ENCODE data around the gene AP1B1.
"Not testable (repeated sequence)": the region's sequence is repeated elsewhere in the genome, so short reads cannot be mapped to it uniquely, and the experiment has no call there.

AP1B1 gene

GRCh38 chr22:29348956-29349355 is 39.4 kb downstream of the AP1B1 start:
- no peak for DNase-seq (ENCODE audit: low read depth)

DNA sequence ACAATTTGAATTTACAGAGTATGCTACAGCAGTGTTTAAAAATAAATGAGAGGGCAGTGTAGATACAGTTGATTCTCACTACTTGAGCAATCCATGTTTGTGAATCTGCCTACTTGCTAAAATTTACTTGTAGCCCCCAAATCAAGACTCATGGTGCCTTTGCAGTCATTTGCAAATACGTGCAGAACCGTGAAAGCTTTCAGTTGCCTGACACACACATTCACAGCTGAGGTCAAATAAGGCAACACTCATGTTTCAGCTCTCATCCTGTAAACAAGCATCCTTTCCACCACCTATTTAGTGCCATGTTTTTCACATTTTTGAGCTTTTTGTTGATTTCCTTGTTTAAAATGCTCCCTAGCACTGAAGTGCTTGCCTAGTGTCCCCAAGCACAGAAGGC is 40.3 kb downstream of the AP1B1 start:
- no peak for DNase-seq (ENCODE audit: low read depth)

DNA sequence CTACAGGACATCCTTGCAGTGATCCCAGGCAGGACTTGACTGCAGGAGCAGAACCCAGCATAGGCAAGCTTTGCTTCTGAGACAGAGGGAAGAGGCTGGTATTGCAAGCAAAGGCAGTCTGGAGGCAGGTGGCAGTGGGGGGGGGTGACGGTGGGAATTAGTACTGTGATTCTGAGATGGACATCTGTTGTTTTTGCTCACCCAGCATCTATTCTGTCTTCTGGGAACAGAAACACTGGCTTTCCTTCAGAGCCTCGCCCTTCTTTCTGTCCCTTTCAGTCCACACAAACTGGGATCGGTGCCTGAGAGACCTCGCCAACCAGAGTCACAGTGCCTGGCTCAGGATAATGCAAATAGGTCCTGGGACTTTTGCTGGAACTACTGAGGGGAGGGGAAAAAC is 41.7 kb downstream of the AP1B1 start:
- no peak for DNase-seq (ENCODE audit: low read depth)

DNA sequence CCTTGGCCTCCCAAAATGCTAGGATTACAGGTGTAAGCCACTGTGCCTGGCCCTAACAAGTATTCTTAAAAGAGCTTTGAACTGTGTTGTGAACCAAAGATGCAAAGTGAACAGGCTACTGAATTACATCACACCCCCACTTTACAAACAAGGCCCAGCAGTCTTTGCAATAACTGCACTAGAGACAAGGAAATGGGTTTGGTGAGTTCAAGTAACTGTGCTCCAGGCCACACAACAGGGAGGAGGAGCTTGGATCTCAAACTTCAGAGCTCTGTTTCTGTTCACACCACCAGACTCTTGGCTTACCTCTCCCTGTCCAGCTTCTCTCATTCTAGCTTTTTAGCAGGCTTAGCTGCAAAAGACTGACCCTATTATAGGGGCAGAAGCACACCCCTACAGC is 42.4 kb downstream of the AP1B1 start:
- no peak for DNase-seq (ENCODE audit: low read depth)

DNA sequence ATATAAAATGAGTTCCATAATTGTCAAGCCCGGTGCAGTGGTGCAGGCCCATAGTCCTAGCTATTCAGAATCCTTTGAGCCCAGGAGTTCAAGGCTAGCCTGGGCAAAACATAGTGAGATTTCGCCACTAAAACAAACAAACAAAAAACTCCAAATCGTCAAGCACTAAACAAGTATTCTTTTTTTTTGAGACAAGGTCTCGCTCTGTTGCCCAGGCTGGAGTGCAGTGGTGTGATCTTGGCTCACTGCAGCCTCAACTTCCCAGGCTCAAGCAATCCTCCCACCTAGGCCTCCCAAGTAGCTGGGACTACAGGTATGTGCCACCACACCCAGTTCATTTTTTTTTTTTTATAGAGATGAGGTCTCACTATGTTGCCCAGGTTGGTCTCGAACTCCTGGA is 43.5 kb downstream of the AP1B1 start:
- DNase-seq (ENCODE audit: low read depth) = not testable (repeated sequence)

DNA sequence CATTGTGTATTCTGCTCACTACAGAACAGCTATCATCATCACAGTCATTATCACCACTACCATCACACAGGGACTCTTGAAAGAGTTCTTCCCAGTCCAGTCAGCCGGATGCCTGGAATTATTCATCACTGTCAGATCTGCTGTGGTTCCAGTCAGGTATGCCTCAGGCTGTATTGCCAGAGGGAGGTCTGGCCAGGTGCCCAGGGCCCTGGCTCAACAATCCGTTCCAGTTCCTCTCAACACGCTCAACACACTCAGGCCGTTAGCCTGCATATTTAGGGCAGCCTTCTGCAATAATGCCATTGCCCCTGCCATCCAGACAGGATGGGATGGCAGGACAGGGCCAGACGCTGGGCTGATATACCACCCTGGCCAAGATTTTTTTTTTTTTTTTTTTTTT is 44.2 kb downstream of the AP1B1 start:
- DNase-seq (ENCODE audit: low read depth) = no peak

DNA sequence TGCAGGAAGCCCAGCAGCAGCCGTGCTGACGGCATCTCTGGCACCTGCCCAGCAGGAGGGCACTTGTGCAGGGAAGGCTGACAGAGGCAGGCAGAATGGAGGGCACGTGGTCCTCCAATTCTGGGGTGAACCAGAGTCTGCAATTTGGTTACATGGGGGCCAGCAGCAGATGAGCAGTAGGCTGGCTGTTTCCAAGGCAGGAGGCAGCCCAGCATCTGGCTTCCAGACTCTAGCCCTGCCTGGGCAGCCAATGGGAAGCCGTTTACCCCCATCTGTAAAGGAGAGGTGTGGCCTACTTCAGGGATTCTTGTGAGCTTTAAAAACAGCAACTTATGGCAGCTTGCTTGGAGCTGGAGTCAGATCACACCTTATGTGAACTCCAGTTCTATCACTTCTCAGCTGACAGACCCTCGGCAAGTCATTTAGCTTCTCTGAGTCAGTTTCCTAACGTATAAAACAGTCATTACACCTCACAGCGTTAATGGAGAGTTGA is 45.0 kb downstream of the AP1B1 start:
- no peak for DNase-seq (ENCODE audit: low read depth)

GRCh38 chr22:29342577-29343312 is 45.6 kb downstream of the AP1B1 start:
- no peak for DNase-seq (ENCODE audit: low read depth)

DNA sequence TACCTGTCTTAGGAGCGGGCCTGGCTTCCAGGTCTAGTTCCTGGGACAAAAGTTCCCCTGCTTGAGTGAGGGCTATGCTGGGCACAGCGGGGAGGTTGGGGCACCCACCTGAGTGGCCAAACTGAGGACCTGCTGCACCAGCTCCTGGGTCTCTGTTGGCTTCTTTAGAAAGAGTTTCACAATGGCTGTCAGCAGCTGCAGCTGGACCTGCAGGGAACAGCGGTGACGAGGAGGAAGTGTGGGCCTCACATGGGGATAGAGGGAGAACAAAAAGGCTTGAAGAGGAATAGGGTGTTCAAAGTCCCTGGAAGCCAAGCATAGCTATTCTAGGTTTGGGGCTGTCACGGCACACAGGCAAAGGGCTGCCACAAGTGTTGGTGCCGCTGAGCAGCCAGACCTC is 46.2 kb downstream of the AP1B1 start:
- DNase-seq (ENCODE audit: low read depth) = no peak

- DNase-seq (ENCODE audit: low read depth) = no peak
Observed at GRCh38 chr22:29341849-29342127, 46.6 kb downstream of the AP1B1 start.

DNA sequence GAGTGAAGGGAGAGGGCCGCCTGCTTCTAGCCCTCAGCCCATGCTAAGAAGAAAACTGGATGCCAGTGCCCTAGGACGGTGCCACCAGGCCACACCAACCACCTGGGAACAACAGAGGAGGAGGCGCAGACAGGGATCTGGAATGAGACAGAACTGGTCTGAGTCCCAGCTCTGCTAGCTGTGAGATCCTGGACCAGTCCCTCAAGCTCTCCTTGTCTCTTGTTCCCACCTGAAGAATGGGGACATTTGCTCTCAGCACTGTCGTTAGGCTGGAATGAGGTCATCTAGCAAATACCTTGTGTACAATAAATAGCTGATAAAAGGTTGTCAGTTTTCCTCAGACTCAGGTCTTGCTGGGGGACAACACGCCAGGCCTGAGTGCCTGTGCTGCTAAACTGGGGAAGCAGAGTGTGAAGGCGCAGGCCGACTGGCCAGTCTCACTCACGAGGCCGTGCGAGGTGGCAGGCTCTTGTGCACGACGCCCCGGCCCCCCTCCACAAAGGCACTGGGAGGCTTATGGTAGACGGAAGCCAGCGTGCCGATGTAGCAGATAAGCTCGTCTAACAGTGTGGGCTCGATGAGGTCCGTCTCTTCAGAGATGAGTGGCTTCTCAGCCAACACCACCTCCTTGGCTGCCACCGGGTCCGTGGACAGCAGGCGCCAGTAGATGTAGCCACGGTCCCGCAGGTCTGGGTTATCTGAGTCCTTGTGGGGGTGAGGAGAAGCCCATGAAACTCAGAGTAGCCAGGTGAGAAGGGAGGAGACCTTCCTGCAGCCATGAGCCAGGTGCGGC is 47.1 kb downstream of the AP1B1 start:
- DNase-seq (ENCODE audit: low read depth) = no peak

DNA sequence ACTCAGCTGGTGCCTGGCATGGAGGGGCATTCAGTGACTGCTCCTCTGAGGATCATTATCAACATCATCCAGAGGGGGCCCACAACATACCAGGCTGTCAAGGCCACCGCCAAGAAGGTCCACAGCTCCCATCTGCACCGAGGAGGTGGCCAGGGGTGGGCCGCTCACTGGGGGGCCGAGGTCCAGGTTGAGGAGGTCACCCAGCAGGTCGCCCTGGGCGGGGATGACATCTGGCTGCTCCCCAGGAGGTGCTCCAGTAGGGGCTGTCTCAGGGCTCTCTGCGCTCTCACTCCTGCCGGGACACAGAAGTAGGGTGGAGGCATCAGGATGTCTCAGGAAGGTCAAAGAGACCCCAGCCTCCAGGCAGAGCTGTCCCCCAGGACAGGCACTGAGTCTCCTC is 47.8 kb downstream of the AP1B1 start:
- no peak for DNase-seq (ENCODE audit: low read depth)

- DNase-seq (ENCODE audit: low read depth) = no peak
Observed at GRCh38 chr22:29339381-29340235, 48.8 kb downstream of the AP1B1 start.

DNA sequence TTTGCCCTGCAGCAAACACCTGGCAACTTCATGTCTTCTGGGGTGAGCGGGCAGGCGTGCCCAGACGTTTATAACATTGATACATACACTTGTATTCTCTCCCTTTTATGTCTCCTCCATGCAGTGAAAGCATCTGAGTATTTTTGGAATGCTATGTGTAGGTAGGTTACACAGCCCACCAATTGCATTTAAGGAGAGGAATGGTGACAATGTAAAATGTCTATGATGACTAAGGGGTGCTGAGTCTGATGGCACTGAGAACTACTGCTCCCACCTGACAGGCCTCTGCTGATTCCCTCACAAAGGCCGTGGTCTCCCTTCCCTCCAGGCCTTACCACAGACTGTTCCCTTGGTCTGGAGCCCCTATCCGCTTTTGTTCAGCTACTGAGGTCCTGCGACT is 50.0 kb downstream of the AP1B1 start:
- DNase-seq (ENCODE audit: low read depth) = no peak

- no peak for DNase-seq (ENCODE audit: low read depth)
Observed at GRCh38 chr22:29337631-29338284, 50.6 kb downstream of the AP1B1 start.

GRCh38 chr22:29336751-29337490 is 51.4 kb downstream of the AP1B1 start:
- DNase-seq (ENCODE audit: low read depth) = no peak

- no peak for DNase-seq (ENCODE audit: low read depth)
Observed at GRCh38 chr22:29335656-29336055, 52.7 kb downstream of the AP1B1 start.

DNA sequence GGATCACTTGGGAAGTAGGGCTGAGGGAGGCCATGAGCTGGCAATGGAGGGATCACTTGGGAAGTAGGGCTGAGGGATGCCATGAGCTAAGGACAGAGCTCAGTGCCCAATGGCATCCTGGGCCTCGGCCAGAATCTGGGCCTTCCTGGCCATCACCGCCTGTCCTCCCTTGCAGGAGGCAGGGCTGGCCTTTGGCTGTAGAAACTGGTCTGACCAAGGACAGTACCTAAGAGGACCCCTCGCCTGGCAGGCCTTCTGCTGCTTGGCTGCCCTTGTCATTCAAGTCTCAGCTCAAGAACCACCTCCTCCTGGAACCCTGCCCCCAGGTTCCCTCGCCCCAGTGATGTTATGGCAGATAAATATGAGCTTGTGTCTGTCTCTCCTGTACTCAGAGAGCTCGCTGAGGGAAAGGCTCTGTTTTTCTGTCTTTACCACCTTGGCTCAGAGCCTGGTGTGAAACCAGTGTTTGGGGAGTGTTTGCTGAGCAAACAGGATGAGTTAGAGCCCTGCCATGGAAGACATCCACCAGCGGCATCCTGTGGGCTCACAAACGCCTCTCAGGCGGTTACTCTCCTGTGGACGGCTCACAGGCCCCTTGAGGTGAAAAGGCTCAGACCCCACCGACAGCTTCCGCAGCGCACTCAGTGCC is 53.5 kb downstream of the AP1B1 start:
- DNase-seq (ENCODE audit: low read depth) = no peak

DNA sequence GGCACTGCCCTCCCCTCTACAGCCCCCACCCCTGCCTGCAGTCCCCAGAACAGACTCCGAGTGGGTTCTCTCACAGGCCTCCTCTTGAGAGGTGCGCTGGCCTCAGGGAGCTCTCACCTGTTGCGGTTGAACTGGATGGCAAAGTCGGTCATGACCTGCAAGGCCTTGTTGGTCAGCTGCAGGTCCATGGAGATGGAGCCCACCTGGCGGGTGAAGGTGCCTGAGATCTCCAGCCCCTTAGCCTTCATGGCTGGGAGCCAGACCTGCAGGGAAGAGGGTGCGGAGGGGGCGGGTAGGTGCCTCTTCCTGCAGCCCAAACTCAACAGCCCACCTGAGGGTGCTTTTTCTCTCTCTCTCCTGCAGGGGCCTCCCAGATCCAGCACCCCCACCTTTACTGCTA is 54.2 kb downstream of the AP1B1 start:
- DNase-seq (ENCODE audit: low read depth) = no peak

- no peak for DNase-seq (ENCODE audit: low read depth)
Observed at GRCh38 chr22:29332886-29333496, 55.4 kb downstream of the AP1B1 start.

All from stimulated activated CD8-positive, alpha-beta memory T cell treated with anti-CD3 and anti-CD28 coated beads, Interleukin-12 subunit alpha, Interleukin-12 subunit beta, amount 100 ng/mL, for 4 hours (primary cell).